Omental fat pad (tissue), 4 donors: ENCODE measurements around the gene SPATA33. TPM values are rescaled to one million over a fixed set of nuclear protein-coding genes. Genes with fewer than 3 reads are reported as not detected.
"Not testable (repeated sequence)": the region's sequence is repeated elsewhere in the genome, so short reads cannot be mapped to it uniquely, and the experiment has no call there.

Experiments
- ATAC-seq: fragments of 150-250 bp; one replicate; pipeline ENCODE4 v1.9.1; 2016; ENCODE audit warnings: mild to moderate bottlenecking, moderate library complexity; ENCODE audit not compliant: low FRiP score
- DNase-seq: peaks from one replicate; pipeline ENCODE4 v3.0.0-alpha.2; 2019; ENCODE audit warnings: low spot score
- total RNA-seq, 4 donors: library from RNA; depleted of rRNA; stranded (reverse); fragments of >200 nt; gene quantifications; one replicate each; pipeline ENCODE4 v1.1.0, GENCODE V29; 2016
- TF ChIP-seq, protein P1 (sequence below), 3 donors: fragments of 450-650 bp; IDR thresholded peaks; one replicate each; pipeline ENCODE4 v1.5.1; 2016 to 2017; ENCODE audit warnings: antibody characterized with exemption in 3 of 3, mild to moderate bottlenecking in 3 of 3, moderate library complexity in 2 of 3

SPATA33 gene
- total RNA-seq, 4 donors from 2014 or later = 1.8 to 7.1 (median 4.3) TPM

DNA sequence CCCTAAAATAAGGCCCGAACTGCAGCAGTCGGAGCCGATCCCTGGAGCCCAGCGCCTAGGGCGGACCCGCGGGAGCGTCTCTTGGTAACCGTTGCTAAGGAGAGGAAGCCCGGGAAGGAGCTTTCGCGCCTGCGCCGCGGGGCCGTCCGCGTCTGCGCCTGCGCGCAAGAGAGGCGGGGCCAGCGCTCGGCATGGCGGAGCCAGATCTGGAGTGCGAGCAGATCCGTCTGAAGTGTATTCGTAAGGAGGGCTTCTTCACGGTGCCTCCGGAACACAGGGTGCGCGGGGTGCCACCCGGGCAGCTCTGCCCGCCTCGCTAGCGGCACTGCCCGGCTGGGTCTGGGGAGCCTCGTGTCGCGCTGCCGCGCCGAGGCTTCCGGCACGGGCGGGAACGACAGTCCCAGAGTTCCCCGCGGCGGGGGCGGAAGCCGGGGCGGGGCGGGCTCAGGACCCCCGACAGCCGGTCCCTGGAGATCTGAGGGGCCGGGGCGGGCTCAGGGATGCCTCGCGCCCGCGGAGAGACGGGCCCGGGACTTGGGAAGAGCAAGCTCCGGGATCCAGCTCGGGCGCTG lies 29.0 kb downstream of the SPATA33 start, which contains the start of gene CDK10:
Gene CDK10, plus strand, starts transcription at position 170 of the 572 bp plus-strand sequence. Its CDS starts 22 bp downstream, at position 192.
- peak; percentile 90 for ATAC-seq
- DNase-seq = peak; percentile 75
- TF ChIP-seq, protein P1, sequence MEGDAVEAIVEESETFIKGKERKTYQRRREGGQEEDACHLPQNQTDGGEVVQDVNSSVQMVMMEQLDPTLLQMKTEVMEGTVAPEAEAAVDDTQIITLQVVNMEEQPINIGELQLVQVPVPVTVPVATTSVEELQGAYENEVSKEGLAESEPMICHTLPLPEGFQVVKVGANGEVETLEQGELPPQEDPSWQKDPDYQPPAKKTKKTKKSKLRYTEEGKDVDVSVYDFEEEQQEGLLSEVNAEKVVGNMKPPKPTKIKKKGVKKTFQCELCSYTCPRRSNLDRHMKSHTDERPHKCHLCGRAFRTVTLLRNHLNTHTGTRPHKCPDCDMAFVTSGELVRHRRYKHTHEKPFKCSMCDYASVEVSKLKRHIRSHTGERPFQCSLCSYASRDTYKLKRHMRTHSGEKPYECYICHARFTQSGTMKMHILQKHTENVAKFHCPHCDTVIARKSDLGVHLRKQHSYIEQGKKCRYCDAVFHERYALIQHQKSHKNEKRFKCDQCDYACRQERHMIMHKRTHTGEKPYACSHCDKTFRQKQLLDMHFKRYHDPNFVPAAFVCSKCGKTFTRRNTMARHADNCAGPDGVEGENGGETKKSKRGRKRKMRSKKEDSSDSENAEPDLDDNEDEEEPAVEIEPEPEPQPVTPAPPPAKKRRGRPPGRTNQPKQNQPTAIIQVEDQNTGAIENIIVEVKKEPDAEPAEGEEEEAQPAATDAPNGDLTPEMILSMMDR (IDR thresholded peaks at IDR 0.05) = no peak

DNA sequence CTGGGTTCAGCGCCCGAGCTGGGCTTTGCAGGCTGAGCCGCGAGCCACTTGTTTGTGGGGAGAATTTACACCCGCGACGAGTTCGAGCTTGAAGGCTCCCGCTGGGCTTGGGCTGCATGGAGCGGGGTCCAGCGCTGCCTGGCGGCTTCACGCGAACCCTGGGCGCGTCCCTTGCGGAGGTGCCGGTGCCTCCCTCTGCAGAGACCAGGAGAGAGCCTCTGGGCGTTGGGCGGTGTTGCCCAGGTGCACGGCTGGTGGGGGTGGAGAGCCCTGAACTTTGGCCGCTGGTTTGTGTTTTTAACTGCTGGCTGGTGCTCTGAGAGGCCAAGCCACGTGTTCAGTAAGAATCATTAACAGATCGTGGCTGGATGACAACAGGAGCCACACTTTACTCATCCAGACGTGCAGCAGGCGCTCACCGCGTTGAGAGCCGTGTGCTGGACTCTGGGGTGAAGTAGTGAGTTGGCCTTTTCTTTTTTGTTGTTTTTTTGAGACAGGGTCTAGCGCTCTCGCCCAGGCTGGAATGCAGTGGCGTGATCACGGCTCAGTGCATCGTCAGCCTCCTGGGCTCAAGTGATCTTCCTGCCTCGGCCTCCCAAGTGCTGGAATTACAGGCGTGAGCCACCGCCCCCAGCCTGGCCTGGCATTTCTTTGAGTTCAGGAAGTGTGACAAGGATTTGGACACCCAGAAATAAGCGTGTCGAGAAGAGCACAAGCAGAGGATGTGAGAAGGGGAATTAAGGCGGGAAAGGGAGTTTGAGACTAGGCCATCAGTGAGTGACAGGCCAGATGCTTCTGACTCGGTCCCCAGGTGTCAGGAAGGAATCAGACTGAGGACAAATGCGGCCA lies 29.7 kb downstream of the SPATA33 start:
- TF ChIP-seq, protein P1 (IDR thresholded peaks at IDR 0.05) = no peak
- peak; percentile 25 for ATAC-seq

DNA sequence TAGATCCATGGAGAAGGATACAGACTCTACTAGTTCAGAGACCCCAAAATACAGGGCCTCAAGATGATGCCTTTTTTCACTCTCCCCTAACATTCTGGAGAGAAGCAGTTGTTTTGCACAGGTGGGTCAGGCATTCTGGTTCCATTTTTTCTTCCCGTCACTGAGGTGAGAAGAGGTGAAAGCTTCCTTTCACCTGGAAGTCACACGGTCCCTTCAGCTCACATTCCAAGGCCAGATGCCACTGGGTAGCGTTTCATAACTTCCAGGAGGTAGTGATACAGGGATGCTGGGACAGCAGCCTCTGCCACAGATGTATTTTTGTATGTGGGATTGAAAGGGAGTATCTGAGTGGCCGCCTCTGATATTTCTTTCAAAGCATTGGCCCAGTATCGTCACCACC lies 30.8 kb downstream of the SPATA33 start:
- no peak for DNase-seq

More for the DNA sequence above, 29.7 kb downstream of the SPATA33 start:
- DNase-seq = no peak

DNA sequence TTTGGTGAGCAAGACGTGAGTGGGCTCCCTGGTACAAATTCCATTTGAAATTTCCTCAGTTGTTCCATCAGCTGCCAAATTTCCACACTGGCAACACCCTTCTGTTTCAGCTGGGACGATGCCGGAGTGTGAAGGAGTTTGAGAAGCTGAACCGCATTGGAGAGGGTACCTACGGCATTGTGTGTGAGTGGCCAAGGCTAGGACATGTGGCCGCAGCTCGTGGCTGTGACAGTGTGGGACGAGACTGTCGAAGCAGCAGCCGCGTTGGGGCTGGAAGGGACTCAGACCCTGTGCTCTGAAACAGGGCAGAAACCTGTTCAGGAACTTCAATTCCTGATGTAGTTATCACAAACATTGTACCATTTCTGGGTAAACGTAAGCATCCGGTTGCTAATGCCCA lies 31.5 kb downstream of the SPATA33 start:
- ATAC-seq (no peak), DNase-seq (no peak)
- TF ChIP-seq, protein P1 (IDR thresholded peaks at IDR 0.05) = no peak

More for the DNA sequence above, 30.8 kb downstream of the SPATA33 start:
- no peak for ATAC-seq
- TF ChIP-seq, protein P1 (IDR thresholded peaks at IDR 0.05) = no peak

DNA sequence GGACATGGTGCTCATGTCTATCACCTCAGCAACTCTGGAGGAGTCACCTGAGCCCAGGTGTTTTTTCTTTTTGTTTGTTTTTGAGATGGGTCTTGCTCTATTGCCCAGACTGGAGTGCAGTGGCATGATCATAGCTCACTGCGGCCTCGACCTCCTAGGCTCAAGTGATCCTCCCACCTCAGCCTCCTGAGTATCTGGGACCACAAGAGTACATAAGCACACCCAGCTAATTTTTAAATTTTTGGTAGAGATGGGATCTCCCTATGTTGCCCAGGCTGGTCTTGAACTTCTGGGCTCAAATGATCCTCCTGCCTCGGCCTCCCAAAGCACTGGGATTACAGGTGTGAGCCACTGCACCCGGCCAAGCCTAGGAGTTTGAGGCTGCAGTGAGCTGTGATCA lies 32.0 kb downstream of the SPATA33 start:
- DNase-seq, ATAC-seq: not testable (repeated sequence)

DNA sequence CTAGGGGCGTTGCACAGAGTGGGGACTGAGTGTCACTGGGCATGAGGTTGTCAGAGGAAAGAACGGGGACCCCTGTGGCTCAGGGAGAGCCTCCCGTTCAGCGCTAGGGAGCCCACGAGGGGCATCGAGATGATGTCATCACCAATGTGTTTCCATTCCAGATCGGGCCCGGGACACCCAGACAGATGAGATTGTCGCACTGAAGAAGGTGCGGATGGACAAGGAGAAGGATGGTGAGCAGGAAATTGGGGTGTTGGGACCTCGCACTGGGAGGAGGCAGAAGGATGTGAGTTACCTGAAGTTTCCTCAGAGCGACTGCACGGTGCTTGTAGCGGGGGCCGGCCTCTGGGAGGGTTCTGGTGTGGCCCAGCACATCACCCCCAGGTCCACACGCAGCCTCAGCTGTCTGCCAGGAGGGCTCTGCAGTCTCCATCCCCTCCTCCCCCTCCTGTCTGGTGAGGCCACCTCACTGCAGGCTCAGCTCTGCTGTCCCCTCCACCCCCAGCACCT lies 32.8 kb downstream of the SPATA33 start:
- DNase-seq (no peak), ATAC-seq (no peak)
- TF ChIP-seq, protein P1 (IDR thresholded peaks at IDR 0.05) = no peak

DNA sequence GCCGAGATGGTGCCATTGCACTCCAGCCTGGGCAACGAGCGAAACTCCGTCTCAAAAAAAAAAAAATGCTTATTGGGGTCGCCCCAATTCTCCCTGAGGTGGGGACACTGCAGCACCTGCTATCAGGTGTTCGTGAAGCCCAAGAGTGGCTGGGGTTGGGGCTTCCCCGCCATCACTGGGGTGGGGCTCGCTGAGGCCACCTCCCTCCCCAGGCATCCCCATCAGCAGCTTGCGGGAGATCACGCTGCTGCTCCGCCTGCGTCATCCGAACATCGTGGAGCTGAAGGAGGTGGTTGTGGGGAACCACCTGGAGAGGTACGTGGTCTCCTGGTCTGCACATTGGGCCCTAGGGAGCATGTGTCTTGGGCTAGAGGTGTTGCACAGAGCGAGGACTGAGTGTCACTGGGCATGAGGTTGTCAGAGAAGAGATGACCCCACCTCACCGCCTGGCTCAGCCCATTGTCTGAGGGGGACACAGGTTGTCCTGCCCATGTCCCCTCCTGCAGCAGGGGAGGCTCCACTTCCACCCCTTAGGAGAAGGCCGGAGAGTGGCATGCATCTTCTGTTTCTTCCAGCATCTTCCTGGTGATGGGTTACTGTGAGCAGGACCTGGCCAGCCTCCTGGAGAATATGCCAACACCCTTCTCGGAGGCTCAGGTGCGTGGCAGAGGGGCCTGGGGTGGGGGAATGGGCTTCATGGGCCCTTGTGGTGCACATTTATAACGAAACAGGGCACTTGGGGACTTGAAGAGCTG lies 33.8 kb downstream of the SPATA33 start:
- TF ChIP-seq, protein P1 (IDR thresholded peaks at IDR 0.05) = no peak
- DNase-seq (no peak), ATAC-seq (no peak)
